Activated CD4-positive, CD25-positive, alpha-beta regulatory T cell treated with anti-CD3 and anti-CD28 coated beads, Interleukin-2, amount 50 U/mL, for 72 hours (primary cell): Measurements from ENCODE around the gene NOM1.

Experiments used
- DNase-seq: peaks from one replicate; pipeline ENCODE4 v3.0.0; 2021

The NOM1 gene

DNA sequence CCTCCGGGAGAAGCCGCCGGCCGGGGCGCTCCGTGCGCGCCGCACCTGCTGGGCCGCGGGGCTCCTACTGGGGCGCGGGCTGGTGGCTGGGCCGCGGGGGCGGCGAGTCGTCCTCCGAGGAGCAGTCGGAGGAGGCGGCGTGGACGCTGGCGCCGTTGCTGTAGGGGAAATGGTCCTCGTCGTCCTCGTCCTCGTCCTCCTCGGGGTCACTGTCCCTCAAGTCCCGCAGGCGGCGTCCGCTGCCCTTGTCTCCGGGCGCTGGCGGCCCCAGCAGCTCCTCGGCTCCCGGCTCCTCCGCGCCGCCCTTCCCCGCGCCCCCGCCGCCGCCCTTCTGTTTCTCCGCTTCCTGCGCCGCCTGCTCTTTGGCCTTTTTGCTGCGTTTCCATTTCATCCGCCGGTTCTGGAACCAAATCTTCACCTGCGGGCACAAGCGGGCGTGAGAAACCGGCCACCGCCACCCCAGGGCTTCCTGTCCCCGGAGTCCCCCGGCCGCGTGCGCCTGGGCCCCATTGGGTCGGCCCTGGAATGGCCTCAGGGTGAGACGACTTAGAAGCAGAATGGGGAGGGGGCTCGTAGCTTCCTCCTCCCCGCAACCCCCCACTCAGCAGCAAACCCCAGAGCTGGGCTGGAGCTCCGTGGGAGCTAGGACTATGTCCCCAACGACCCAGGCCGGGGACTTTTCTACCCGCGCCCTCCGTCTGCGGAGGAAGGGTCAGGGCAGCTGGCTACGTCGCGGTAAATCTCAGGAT lies 56.1 kb downstream of the NOM1 start:
- DNase-seq: no peak

DNA sequence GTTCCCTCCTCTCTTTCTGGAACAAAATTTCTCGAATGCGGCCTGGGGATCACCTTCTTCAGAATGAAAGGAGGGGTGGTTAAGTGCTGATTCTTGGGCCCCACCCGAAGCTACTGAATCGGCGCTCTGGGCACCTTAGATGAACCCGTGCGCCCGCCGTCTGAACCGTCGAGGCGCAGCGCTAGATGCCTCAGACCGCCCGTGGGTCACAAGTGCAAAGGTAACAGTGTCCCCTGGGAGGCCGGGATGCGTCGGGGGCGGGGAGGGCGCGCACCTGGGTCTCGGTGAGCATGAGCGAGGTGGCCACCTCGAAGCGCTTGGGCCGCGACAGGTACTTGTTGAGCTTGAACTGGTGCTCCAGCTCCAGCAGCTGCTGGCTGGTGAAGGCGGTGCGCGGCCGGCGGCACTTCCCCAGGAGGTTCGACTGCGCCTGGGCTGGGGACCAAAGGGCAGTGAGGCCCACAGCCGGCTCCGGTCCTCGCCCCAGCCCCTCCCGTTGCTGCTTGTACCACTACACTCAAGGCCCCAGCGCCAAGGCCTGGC lies 56.8 kb downstream of the NOM1 start:
- no peak for DNase-seq

DNA sequence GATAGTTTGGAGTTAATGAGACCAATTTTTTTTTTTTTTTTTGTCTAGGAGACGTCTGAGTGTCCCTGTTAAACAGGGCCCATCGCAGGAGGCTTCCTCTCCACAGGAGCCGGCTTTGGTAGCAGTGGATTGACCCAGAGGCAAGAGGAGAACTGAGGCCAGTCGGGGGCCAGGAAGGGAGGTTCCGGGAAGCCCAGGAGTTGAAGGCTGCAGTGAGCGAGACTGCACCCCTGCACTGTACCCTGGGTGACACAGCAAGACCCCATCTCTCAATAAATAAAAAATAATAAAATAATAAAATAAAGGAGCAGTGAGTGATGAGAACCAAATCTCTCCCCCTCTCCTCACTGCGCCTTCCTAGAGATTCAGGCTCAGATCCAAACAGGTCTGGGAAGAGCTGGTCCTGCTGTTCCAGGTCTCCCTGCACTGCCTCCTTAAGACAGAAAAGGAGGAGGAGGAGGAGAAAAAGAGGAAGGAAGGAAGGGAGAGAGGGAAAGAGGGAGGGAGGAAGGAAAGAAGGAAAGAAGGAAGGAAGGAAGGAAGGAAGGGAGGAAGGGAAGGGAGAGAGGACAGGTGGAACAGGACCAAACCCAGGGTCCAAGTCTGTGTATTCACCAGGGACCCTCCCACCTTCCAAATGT lies 57.4 kb downstream of the NOM1 start:
- DNase-seq: no peak

DNA sequence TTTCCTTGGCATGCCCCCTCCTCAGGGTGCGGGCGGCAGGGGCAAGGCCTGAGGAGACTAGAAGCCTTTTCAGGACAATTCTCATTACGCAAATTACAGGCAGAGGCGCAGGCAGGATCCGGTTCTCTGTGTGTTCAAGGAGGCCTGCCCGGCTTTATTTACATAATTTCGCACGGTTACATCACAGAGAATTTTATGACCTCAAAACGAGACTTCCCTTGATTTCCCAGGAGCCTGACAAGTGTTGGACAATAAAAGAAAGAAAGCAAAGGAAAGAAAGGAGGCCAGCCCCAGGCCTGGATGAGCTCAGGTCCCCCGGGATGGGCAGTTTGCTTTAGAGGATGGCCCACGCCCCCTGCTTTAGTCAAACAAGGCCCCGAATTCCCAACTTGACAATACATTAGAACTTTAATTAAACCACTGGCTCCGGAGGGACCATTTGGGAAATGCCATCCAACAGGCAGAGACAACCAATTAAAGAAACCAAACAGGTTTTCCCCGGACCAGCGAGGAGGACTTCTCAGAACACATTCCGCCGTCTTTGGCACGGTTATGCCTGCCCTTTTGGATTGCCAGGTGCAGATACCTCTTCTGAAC lies 58.1 kb downstream of the NOM1 start:
- no peak for DNase-seq

DNA sequence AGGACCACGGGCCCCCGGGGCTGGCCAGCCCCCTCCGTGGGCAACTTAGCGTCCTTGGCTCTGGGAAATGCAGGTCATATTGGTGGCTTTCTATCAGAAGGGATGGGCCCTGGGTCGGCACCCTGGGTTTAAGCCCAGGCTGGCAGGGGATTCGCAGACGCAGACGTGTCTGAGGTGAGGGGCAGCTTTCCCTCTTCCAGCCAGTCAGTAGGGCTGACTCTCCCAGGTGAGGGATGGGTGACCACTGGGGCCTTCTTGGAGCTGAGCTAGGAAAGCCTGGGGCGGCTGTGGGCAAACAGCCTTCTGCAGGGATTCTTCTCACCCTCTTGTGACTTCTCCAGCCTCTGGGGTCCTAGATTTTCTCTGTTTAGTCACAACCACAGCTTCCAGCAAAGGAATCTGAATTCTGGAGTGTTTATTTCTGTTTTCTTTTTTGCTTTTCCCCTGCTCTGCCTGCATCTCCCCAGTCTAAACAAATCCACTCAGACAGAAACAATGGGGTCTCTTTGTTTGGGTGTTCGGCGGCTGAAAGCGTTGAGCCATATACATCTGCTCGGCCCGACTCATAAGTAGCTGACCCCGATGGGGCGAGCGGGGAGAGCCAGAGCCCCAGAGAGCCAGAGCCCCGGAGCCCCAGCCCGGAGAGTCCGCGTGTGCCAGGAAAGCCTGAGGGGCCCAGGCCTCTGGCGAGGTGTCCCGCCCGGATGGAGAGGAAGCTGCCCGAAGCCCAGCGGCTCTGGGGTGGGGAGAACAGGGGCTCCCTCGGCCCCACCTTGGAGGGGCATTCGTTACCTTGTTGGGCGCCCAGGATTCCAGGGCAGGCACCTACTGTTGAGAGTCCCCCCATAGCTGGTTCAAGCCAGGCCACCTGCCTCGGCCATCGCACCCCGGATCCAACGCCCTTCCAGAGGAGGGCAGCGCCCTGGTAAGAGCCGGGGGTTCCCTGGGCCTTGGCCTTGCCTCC lies 59.0 kb downstream of the NOM1 start:
- no peak for DNase-seq

DNA sequence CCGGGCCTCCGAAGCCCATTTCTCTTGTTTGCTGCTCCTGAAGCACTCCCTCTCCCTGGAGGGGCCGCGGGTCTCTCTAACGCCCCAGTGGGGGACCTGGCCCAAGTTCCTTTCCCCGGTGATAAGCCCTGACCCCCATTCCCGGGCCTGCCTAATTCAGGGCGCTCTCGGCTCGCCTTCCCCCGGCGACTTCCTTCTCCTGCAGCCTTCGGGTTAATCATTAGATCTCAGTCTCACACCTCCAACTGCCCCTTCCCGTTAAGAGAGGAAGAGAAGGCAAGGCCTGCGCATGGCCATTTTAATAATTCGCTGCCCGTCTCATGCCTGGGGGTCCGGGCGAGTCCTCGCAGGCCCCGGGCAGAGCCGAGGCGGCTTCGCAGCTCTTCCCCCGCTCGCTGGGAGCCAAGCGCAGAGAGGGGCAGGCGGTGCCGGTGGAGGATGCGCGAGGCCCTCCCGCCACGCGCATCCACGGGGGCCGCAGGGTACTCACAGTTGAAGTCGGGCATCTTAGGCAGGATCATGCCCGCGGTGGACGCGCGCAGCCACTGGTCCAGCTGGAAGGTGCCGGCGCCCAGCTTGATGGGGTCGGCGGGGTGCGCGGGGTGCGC lies 59.8 kb downstream of the NOM1 start:
- DNase-seq: no peak

DNA sequence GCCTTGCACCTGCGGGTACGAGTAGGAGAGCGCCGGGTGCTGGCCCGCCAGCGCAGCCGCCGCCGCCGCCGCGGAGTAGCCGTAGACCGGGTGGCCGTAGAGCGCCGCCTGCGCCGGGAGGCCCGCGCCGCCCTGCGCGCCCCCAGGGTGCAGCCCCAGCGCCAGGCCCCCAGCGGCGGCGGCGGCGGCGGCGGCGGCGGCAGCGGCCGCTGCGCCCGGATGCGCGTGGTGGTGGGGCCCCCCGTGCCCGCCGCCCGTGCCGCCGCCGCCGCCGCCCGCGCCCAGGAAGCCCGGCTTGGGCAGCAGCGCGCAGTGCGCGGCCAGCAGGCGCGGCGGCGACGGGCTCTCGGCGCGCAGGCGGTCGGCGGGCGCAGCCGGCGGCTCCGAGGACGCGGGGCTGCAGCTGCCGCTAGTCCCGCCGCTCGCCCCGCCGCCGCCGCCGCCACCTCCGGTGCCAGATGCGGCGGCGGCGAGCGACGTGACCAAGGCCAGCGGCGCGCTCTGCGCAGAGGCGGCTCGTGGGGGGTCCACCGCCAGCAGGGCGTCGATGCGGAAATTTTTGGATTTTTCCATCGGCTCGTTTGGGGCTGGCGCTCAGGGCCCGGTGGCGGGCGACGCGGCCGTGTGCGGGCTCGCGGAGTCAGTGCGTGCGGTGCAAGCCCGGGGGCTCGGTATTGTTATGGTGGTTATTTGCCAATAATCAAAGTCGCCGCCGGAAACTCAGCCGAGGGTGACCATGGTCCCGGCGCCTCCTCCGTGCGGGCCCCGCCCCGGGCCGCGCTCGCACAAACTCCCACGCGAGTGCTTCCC lies 60.5 kb downstream of the NOM1 start:
- DNase-seq: no peak

DNA sequence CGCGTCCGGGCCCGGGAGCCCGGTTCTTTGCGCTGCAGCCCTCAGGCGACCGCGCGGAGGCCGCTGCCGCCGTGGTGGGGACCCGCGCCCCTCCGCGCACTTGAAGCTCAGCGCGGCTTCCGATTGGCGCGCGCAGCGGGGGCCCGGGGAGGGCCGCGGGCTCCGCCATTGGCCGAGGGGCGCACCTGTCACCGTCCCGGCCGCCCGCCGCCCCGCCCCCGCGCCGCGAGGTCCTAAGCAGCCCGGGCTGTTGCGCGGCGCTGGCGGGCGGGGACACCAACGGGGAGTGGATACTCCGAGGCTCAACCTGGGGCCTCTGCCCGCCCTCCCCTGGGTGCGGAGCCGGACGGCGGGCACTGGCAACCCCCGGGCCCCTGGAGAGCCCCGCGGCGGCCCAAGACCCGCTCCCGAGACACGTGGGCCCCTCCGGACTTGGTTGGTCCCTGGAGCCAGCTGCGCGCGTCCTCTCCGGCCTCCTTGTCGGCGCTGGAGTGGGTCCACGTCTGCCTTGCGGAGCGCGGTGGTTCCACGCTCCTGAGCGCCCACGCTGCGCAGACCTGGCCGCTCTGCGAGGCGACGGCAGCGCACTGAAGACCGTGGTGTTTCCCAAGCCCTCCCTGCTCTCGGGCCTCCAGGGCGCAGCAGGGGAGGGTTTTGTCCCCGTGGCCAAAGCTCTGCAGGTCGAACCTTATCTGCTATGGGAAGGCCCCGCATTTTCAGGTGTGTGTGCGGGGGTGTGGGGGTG lies 61.2 kb downstream of the NOM1 start, which contains the start of gene MNX1:
MNX1 (minus strand) TSS at position 76 of the 745 bp plus-strand sequence. CDS start 313 bp downstream, outside the sequence.
- DNase-seq: no peak

DNA sequence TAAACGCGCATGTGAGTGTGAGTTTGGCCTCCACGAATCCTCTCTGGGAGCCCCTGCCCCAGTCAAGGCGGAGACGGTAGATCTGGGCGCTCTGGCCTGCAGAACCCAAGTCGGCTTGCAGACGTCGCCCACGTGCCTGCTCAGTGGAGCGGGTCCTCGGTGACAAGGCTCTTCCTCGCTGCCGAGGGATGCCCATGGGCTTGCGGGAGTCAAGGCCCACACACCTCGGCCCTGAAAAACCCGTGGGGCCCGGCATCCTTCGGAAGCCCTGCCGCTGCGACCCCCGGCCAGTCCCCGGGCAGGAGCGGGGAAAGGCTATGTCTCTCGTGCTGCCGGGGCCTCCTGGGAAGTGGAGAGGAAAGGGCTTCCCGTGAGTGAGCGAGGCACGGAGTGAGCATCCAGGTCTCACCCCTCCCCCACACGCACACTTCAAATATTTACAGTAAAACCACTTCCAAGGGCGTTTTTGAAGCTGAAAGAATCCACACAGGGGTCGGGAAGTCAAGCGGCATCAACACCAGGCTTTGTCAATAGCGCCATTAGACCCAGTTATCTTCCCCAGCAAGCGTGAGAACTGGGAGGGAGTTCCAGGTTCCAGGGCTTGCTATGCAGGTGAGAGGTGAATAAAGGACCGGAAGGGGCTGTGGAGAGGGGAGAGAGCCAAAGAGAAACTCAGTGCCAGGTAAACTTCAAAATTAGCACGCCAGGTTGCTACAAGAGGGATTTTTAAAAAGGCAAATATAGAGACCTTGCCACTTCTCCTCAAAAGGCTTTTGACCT lies 62.0 kb downstream of the NOM1 start:
- DNase-seq: no peak

DNA sequence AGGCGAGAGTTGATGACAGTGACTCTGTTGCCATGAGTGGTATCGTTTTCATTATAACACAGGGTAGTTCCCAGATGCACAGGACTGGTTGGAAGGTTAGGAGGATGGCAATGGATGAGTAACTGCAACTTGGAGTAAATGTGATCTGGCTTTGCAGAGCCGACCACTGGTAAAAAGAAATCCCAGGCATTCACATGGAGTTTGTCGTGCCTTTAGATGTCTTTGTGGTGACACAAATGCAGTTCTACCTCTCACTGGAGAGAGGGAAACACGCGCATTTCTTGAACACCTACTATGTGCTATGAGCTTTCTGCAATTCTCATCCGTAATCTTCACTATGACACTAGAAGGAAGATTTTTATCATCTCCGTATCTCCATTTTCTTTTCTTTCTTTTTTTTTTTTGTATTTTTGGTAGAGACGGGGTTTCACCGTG lies 62.6 kb downstream of the NOM1 start:
- no peak for DNase-seq

DNA sequence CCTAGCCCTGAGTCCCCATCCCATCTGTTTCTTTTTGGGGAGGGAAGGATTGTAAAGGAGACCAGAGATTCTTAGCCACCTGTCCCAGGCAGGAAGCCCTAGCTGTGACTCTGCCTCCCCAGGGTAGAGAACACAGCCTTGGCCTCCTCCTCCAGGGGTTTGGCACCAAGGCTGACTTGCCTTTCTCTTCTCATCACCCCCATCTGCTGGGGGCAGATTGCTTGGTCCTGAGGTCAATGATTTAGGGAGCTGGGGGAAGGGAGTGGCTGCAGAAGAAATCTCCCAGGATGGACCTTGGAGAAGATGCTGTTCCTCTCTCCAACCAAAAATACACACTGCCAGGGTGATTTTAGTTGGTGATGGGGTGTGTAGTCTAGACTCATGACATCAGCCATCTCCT lies 63.6 kb downstream of the NOM1 start:
- no peak for DNase-seq

DNA sequence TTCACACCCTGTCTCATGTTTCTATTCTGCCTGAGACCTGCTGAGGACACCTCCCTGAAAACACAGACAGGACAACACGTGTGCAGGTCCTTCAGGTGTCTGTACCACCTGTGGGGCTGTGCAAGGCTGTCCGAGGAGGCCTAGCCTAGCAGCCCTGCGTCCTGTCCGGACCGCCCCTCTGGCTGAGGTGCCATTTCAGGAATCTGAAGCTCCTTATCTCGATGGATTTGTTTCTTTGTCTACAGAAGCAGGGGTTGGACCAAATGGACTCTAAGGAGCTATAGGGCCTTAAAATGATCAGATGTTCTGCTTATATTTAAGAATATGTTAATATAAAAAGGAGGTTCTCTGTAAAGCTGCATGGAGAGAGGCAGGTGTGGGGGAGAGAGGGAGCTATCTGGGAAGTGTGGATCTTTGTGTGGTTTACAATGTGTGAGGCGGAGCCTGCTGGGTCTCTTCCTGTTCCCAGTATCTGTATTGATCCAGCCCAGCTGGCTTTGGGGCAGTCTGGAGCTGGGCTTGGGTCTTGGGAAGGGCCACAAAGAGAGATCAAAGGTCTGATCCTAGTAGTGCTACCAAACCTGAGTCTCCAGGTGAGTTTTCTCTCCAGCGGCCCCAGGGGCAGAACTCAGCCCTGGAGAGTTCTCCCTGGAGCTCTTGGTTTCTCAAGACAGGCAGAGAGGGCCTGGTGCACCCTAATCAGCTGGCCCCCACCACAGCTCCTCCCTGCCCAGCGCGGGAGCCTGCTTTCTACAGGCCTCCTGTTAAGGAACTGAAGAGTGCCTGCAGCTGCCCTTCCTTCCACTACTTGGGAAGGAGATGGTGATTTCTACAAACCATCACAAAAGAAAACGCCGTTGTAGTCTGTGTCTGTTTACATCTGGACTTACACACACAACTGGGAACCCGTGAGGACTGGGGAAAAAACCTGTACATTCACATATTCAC lies 64.4 kb downstream of the NOM1 start:
- no peak for DNase-seq

DNA sequence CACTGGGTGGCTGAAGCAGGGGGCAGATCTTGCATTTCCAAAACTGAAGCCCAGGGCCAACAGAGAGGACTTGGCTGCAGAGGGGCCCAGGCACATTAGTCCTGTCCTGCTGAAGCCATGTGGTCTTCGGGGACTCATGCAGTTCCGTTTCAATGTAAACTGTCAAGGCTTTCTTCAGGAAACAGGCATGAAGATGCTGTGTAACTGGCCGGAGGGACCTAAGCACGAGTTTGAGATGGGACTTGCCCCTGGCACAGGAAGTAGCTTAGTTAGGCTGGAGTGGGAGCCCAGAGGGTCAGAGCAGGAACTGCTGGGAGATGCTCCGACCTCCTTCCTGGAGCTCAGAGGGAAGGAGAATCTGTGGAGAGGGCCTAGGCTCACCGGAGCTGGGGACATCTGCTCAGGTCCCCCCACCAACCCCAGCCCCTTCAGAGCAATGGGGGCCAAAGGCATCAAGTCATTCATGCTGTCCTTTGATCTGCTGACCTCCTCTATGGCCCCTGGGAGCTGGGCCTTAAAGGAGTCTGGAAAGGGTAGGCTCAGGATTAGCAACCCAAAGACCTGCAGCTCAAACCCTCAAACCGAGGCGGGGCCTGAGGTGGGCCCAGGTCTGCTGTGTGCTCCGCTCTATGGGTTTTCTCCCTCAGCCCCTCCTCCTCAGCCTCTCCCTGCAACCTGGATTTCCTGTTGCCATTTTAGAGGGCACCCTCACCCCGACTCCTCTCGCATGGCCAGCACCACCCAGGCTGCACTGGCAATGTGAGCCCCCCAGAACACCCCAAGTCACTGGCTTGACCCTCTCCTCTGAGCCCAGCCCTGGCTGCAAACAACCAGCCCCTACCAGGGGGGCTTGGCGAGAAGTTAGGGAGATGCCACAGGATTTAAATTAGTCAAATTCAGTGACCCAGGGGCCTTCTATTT lies 65.4 kb downstream of the NOM1 start:
- no peak for DNase-seq

DNA sequence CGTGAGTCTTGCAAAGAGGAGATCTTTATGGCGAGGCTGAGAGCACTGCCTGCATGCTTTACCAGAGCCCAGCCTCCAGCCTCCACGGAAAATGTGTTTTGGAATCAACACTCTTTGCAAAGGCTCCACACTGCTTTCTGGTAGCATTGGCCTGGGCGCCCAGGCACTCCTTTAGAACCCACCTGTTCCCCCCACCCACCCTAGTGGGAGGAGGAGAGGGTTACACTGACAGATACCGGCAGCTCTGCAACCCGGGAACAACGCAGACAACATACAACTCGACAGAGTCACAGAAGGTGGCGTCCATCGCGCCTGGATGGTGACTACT lies 66.5 kb downstream of the NOM1 start:
- DNase-seq: no peak

DNA sequence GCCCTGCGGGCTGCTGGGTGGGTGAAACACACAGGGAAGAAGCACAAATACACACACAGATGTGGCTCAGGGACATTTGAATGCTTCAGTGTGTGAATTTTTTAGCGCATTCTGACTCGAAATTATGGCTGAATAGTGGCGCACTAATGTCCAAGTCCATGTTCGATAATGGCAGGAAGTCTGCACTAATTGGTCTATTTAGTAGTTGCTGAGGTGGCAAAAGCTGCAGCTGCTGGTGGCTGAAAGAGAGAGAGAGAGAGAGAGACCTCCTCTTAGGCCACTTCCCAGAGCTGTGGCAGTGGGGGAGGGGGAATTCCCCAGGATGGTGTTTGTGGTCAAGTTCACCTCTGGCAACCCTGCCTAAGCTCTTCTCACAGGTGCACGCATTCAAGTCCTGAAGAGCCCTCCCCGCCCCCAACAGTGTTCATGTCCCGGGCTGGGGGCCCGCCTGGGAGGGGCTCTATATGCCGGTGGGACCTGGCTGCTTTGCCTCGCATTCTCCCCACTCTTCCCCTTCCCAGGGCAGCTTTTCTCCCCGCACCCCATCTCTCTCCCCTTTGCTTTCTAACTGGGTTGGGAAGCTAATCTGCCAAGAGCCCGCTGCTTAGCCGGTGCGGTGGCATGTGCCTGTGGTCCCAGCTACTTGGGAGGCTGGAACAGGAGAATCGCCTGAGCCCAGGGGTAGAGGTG lies 67.0 kb downstream of the NOM1 start:
- no peak for DNase-seq

DNA sequence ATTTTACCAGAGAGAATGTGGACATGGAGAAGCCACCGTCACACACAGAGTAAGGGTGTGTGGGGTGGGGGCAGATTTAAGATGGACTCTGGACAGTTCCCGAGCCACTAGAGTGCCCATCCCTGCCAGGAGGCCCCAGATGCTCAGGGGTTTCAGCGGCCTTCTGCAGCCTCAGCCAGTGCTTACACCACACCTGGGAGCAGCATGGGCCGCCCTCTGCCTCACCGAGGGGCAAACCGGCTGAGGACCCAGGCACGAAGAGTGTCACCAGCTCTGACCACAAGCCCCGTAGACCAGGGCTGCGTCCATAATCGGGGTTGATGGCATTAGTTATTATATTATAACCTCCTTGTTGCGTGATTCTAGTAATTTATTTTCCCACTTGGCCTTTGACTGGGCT lies 67.6 kb downstream of the NOM1 start:
- DNase-seq: no peak
